Measurements from ENCODE around the gene SNX5. TPM values are rescaled to one million over a fixed set of nuclear protein-coding genes. Genes with fewer than 3 reads are reported as not detected.

Gene SNX5
- total RNA-seq, 4 donors from 2014 or later: 79.8 to 128 (median 100) TPM

DNA sequence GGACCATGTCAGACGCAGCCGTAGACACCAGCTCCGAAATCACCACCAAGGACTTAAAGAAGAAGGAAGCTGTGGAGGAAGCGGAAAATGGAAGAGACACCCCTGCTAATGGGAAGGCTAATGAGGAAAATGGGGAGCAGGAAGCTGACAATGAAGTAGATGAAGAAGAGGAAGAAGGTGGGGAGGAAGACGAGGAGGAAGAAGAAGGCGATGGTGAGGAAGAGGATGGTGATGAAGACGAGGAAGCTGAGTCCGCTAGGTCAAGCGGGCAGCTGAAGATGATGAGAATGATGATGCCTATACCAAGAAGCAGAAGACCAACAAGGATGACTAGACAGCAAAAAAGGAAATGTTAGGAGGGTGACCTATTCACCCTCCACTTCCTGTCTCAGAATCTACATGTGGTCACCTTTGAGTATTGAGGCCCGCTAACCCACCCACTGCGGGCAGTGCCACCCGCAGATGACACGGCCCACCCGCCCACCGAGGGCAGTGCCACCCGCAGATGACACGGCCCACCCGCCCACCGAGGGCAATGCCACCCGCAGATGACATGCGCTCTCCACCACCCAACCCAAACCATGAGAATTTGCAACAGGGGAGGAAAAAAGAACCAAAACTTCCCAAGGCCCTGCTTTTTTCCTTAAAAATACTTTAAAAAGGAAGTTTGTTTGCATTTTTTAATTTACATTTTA is 43.5 kb upstream of the SNX5 start:
- WGBS, 2 donors: 87 to 90% methylated on average over 21 of the region's 21 CpGs
- no peak for TF ChIP-seq POLR2A (IDR thresholded peaks at IDR 0.05)
- no peak for TF ChIP-seq EP300 (IDR thresholded peaks at IDR 0.05)
- TF ChIP-seq, protein P1, sequence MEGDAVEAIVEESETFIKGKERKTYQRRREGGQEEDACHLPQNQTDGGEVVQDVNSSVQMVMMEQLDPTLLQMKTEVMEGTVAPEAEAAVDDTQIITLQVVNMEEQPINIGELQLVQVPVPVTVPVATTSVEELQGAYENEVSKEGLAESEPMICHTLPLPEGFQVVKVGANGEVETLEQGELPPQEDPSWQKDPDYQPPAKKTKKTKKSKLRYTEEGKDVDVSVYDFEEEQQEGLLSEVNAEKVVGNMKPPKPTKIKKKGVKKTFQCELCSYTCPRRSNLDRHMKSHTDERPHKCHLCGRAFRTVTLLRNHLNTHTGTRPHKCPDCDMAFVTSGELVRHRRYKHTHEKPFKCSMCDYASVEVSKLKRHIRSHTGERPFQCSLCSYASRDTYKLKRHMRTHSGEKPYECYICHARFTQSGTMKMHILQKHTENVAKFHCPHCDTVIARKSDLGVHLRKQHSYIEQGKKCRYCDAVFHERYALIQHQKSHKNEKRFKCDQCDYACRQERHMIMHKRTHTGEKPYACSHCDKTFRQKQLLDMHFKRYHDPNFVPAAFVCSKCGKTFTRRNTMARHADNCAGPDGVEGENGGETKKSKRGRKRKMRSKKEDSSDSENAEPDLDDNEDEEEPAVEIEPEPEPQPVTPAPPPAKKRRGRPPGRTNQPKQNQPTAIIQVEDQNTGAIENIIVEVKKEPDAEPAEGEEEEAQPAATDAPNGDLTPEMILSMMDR (IDR thresholded peaks at IDR 0.05): no peak
- Histone ChIP-seq H3K27me3 (no peaks in the 10 kb centered on the region), H3K4me3 (no peak overlapping the region), H3K36me3 (no peaks in the 10 kb centered on the region), H3K27ac (no peak overlapping the region), H3K9me3 (no peaks in the 10 kb centered on the region), H3K4me1 (peaks cover 0 to 7% (median 0%) of the 10 kb centered on the region in 4 donors)
- DNase-seq (ENCODE audit: low spot score in 2 of 2): no peak

DNA sequence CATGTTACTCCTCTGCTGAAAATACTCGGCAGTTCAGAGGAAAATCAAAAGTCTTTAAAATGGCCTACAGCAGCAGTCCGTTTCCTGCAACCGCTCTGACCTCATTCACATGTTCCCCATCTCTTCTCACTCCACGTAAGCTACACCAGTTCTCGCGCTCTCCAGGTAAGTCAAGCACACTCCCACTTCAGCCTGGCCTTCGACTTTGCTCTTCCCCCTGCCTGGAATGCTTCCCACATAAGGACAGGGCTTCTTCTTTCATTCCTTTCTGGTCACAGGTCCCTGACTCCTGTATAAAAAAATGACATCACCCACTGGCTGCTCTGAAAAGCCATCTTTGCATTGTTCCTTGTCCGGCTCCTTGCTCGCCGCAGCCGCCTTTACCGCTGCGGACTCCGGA is 42.9 kb upstream of the SNX5 start:
- Histone ChIP-seq H3K4me3 (no peak overlapping the region), H3K36me3 (no peaks in the 10 kb centered on the region), H3K27ac (no peak overlapping the region), H3K9me3 (no peaks in the 10 kb centered on the region), H3K4me1 (peaks cover 0 to 7% (median 0%) of the 10 kb centered on the region in 4 donors), H3K27me3 (no peaks in the 10 kb centered on the region)
- TF ChIP-seq EP300 (IDR thresholded peaks at IDR 0.05) (no peak), POLR2A (IDR thresholded peaks at IDR 0.05) (no peak)
- TF ChIP-seq, protein P1 (IDR thresholded peaks at IDR 0.05): no peak
- DNase-seq (ENCODE audit: low spot score in 2 of 2): no peak
- 84 to 87% methylated on average over 14 of the region's 14 CpGs for whole genome bisulfite sequencing, 2 donors

DNA sequence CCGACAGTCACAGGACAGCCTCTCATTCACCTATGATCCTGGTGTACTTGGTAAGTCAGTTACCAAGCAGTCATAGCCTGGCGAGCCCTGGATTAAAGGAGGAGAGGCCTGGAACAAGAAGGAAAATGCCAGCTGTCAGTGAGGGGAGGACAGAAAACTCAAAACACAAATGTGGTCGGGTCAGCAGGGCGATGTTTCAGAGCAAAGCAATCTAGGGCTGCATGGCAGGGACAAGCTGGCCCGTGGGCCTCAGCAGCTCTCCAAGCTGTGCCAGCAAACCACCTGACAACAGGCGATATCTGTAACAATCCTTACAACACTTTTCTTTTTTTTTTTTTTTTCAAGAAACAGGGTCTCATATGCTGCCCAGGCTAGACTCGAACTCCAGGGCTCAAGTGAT is 40.5 kb upstream of the SNX5 start:
- H3K27ac ChIP-seq: no peak overlapping the region
- H3K4me3 ChIP-seq: no peak overlapping the region
- H3K4me1 ChIP-seq: peaks cover 0 to 7% (median 0%) of the 10 kb centered on the region in 4 donors
- H3K9me3 ChIP-seq: no peaks in the 10 kb centered on the region
- TF ChIP-seq, protein P1 (IDR thresholded peaks at IDR 0.05): no peak
- TF ChIP-seq POLR2A (IDR thresholded peaks at IDR 0.05) (no peak), EP300 (IDR thresholded peaks at IDR 0.05) (no peak)
- no peaks in the 10 kb centered on the region for H3K27me3 ChIP-seq
- no peak for DNase-seq (ENCODE audit: low spot score in 2 of 2)
- H3K36me3 ChIP-seq: no peaks in the 10 kb centered on the region
- WGBS, 2 donors: 88 to 92% methylated on average over 7 of the region's 7 CpGs

DNA sequence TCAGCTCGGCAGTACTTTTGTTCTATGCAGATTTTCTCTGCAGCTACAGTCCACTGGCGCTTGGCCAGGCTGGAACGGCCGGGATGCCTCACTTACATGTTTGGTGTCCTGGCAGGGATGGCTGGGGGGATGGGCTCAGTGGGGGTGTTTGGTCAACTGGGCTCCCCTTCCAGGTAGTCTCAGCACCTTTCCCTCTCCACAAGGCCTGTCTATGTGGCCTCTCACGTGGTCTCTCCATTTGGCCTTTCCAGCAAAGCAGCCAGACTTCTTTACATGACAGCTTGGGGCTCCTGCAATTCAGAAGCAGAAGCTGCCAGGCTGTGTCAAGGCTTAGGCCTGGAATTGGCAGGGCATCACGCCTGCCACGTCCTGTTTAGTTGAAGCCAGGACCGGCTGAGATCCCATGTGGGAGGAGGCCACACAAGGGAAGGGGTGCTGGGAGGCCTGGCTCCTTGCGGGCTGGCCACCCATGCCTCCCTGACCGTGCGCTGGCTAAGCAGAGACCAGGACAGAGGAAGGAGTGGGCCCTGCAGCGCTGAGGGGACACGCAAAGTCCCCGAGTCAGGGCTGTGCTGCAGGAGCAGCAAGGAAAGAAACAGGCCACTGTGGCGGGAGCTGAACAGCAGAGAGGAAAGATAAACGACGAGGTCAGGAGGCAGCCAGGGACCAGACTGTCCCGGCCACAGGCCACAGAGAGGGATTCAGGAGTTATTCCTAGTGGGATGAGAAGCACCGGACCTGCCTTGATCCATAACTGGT is 39.1 kb upstream of the SNX5 start:
- H3K27me3 ChIP-seq: no peaks in the 10 kb centered on the region
- no peak overlapping the region for H3K4me3 ChIP-seq
- WGBS, 2 donors: 61 to 62% methylated on average over 19 of the region's 19 CpGs
- no peak for TF ChIP-seq POLR2A (IDR thresholded peaks at IDR 0.05)
- no peak for TF ChIP-seq EP300 (IDR thresholded peaks at IDR 0.05)
- TF ChIP-seq, protein P1 (IDR thresholded peaks at IDR 0.05): no peak
- no peaks in the 10 kb centered on the region for H3K36me3 ChIP-seq
- H3K27ac ChIP-seq: no peak overlapping the region
- no peaks in the 10 kb centered on the region for H3K9me3 ChIP-seq
- DNase-seq (ENCODE audit: low spot score in 2 of 2): no peak
- H3K4me1 ChIP-seq: peaks cover 0 to 7% (median 0%) of the 10 kb centered on the region in 4 donors

DNA sequence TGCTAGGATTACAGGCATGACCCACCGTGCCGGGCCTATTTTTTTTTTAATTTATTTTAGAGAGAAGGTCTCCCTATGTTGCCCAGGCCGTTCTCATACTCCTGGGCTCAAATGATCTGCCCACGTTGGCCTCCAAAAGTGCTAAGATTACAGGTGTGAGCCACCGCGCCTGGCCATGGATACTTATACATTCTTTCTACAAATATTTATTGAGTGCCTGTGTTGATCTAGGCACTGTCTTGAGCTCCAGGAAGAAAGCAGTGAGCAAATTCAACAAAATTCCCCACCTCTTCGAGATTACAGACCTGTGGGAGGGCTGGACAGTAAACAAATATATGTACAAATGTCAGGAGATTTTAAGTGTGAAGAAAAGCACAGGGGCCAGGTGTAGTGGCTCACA is 38.1 kb upstream of the SNX5 start:
- TF ChIP-seq EP300 (IDR thresholded peaks at IDR 0.05) (no peak), POLR2A (IDR thresholded peaks at IDR 0.05) (no peak)
- TF ChIP-seq, protein P1 (IDR thresholded peaks at IDR 0.05): no peak
- Histone ChIP-seq H3K27ac (no peak overlapping the region), H3K27me3 (no peaks in the 10 kb centered on the region), H3K9me3 (no peaks in the 10 kb centered on the region), H3K4me1 (peaks cover 0 to 7% (median 0%) of the 10 kb centered on the region in 4 donors), H3K36me3 (no peaks in the 10 kb centered on the region), H3K4me3 (no peak overlapping the region)
- no peak for DNase-seq (ENCODE audit: low spot score in 2 of 2)
- 95 to 97% methylated on average over 7 of the region's 7 CpGs for WGBS, 2 donors

Measured in tibial nerve (tissue), 4 donors.